Spleen (tissue), 11 donors: ENCODE results near the gene TMEM144. TPM values are rescaled to one million over a fixed set of nuclear protein-coding genes. Genes with fewer than 3 reads are reported as not detected.

Experiments
- DNase-seq: peaks from one replicate; pipeline ENCODE4 v3.0.0-alpha.2; 2020
- H3K27ac ChIP-seq, 8 donors: fragments of 200-600 bp; sonication (generic) in 7 of 8; 1 replicate in 4 of 8; 2 replicates in 4 of 8; pipeline versions ENCODE4 v1.5.0 to v1.8.0; 2016 to 2021; ENCODE audit warnings: inconsistent platforms in 4 of 8, mild to moderate bottlenecking in 4 of 8, moderate library complexity in 1 of 8
- H3K27me3 ChIP-seq, 7 donors: fragments of 200-600 bp; sonication (generic) in 6 of 7; replicated peaks in 1 of 7; 1 replicate in 4 of 7; 2 replicates in 3 of 7; pipeline versions ENCODE4 v1.5.0 to v1.8.0; 2016 to 2021; ENCODE audit warnings: inconsistent platforms in 3 of 7, mild to moderate bottlenecking in 1 of 7
- H3K36me3 ChIP-seq, 6 donors: fragments of 200-600 bp; sonication (generic) in 5 of 6; 1 replicate in 4 of 6; 2 replicates in 2 of 6; pipeline versions ENCODE4 v1.5.0 to v1.8.0; 2016 to 2021; ENCODE audit warnings: inconsistent platforms in 2 of 6
- H3K4me1 ChIP-seq, 6 donors: fragments of 200-600 bp; sonication (generic) in 5 of 6; 1 replicate in 3 of 6; 2 replicates in 3 of 6; pipeline versions ENCODE4 v1.5.0 to v1.8.0; 2016 to 2021; ENCODE audit warnings: inconsistent platforms in 3 of 6
- H3K4me3 ChIP-seq, 8 donors: fragments of 200-600 bp; sonication (generic) in 7 of 8; 1 replicate in 4 of 8; 2 replicates in 4 of 8; pipeline versions ENCODE4 v1.5.0 to v1.8.0; 2016 to 2021; ENCODE audit warnings: inconsistent platforms in 4 of 8, mild to moderate bottlenecking in 4 of 8, moderate library complexity in 2 of 8
- H3K9me3 ChIP-seq, 8 donors: fragments of 200-600 bp; sonication (generic) in 7 of 8; 1 replicate in 4 of 8; 2 replicates in 4 of 8; pipeline versions ENCODE4 v1.5.0 to v1.8.0; 2016 to 2021; ENCODE audit warnings: inconsistent platforms in 4 of 8
- CTCF ChIP-seq, 11 experiments: fragments of 200-600 bp in 7 of 11; fragments of 450-650 bp in 4 of 11; sonication (generic) in 4 of 11; IDR thresholded peaks in 8 of 11; conservative IDR thresholded peaks in 3 of 11; 1 replicate in 7 of 11; 2 replicates in 4 of 11; pipeline versions ENCODE4 v1.4.0 to v1.8.0; 2016 to 2021; ENCODE audit warnings: antibody characterized with exemption in 11 of 11, inconsistent platforms in 4 of 11, mild to moderate bottlenecking in 1 of 11
- POLR2A ChIP-seq, 3 donors: fragments of 450-650 bp; IDR thresholded peaks; one replicate each; pipeline ENCODE4 v1.5.1; 2017; ENCODE audit warnings: antibody characterized with exemption in 3 of 3, mild to moderate bottlenecking in 1 of 3
- POLR2AphosphoS5 ChIP-seq, 3 donors: sonication (generic); formaldehyde crosslinking; IDR thresholded peaks; one replicate each; pipeline ENCODE4 v1.5.1; 2017; ENCODE audit warnings: antibody characterized with exemption in 3 of 3
- WGBS, 5 donors: extraction: QIAGEN DNeasy Blood & Tissue Kit in 3 of 5; methylation state at CpG; one replicate each; pipeline versions ENCODE4 v1.1.5 to v1.1.7; 2013 to 2018; 5-methylcytosine and 5-hydroxymethylcytosine counted together
- intact Hi-C: fragments of 100-400 bp; cut with DNase I; formaldehyde crosslinking; loops from one replicate; pipeline ENCODE4 v1.15.0; 2023; ENCODE audit warnings: low total_unique reads
- polyA plus RNA-seq, 3 donors: library from polyadenylated mRNA; stranded (reverse); fragments of 200-250 nt; gene quantifications; one replicate each; pipeline ENCODE4 v1.2.1, GENCODE V29; 2013
- total RNA-seq, 7 donors: library from RNA; depleted of rRNA in 3 of 7; stranded (reverse); fragments of >200 nt in 3 of 7; fragmentation: NEBNext Ultra II Directional in 4 of 7; extraction: Animal tissue kit (Norgen Biotek cat#: 25700) in 4 of 7; gene quantifications; one replicate each; pipeline versions ENCODE4 v1.1.0 to v1.2.1, GENCODE V29; 2016 to 2021
- donor health status: healthy with polysubstance abuse.
- donor health status: DM: no; HTN: no; CAD: no; lungs with moderate emphysema.
- donor health status: DM: no; HTN: no; CAD: no.
- donor health status: Bipolar disorder and iron deficiency.
- donor health status: healthy.
- donor health status: DM: no; HTN: no; CAD: no.
- donor health status: DM: yes; HTN: yes; CAD: no.

Gene TMEM144
- total and polyA plus RNA-seq, 10 donors, result 0.56 to 21.3 (median 5.8) TPM

GRCh38 chr4:158291334-158292055 is 81.2 kb downstream of the TMEM144 start:
- intact Hi-C loops, result no loop called here

GRCh38 chr4:158292156-158292555 is 81.9 kb downstream of the TMEM144 start:
- Histone ChIP-seq H3K27me3 (no peaks in the 10 kb centered on the region), H3K9me3 (peaks cover 0 to 24% (median 8%) of the 10 kb centered on the region in 8 donors), H3K4me3 (no peak overlapping the region), H3K36me3 (no peaks in the 10 kb centered on the region), H3K27ac (no peak overlapping the region), H3K4me1 (no peaks in the 10 kb centered on the region)
- intact Hi-C loops, result no loop called here
- no peak for DNase-seq
- no peak for TF ChIP-seq CTCF (IDR thresholded peaks at IDR 0.05 in 8 of 11, conservative IDR thresholded peaks at IDR 0.05 in 3 of 11)
- TF ChIP-seq POLR2A (IDR thresholded peaks at IDR 0.05), result no peak
- no peak for TF ChIP-seq POLR2AphosphoS5 (IDR thresholded peaks at IDR 0.05)
- WGBS, 5 donors, result 82 to 92% (median 86%) methylated on average over 3 of the region's 3 CpGs

More at GRCh38 chr4:158291334-158292055, 81.2 kb downstream of the TMEM144 start:
- Histone ChIP-seq H3K4me3 (no peak overlapping the region), H3K27ac (no peak overlapping the region), H3K9me3 (peaks cover 0 to 24% (median 8%) of the 10 kb centered on the region in 8 donors), H3K36me3 (no peaks in the 10 kb centered on the region), H3K4me1 (no peaks in the 10 kb centered on the region), H3K27me3 (no peaks in the 10 kb centered on the region)
- peak; percentile 67 for DNase-seq
- no peak for TF ChIP-seq POLR2A (IDR thresholded peaks at IDR 0.05)
- TF ChIP-seq POLR2AphosphoS5 (IDR thresholded peaks at IDR 0.05), result no peak
- TF ChIP-seq CTCF (IDR thresholded peaks at IDR 0.05 in 8 of 11, conservative IDR thresholded peaks at IDR 0.05 in 3 of 11), result no peak
- WGBS, 5 donors, result 82 to 92% (median 89%) methylated on average over 10 to 11 of the region's 11 CpGs

DNA sequence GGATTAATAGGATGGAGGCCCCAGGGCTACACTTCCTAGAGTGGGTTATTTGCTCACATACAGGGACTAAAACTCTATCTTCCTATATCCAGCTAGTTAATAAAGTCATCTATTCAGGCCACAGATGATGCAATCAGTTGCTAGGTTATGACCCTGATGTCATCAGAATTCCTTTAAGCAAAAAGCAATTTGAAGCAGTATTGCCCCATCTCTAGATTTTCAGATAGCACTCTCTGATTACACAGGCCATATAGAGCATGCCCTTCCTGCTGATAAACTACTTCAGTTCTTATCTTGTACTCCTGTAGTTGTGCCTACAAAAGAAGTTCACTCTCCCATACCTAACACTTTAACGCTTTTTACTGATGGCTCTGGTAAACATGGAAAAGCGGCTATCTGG is 84.8 kb downstream of the TMEM144 start:
- Histone ChIP-seq H3K9me3 (peaks cover 0 to 24% (median 8%) of the 10 kb centered on the region in 8 donors), H3K4me3 (no peak overlapping the region), H3K27me3 (no peaks in the 10 kb centered on the region), H3K4me1 (no peaks in the 10 kb centered on the region), H3K27ac (no peak overlapping the region), H3K36me3 (no peaks in the 10 kb centered on the region)
- DNase-seq, result no peak
- TF ChIP-seq CTCF (IDR thresholded peaks at IDR 0.05 in 8 of 11, conservative IDR thresholded peaks at IDR 0.05 in 3 of 11) (no peak), POLR2AphosphoS5 (IDR thresholded peaks at IDR 0.05) (no peak)
- intact Hi-C loops, result no loop called here
- 87 to 97% (median 90%) methylated on average over 2 of the region's 2 CpGs for WGBS, 5 donors

DNA sequence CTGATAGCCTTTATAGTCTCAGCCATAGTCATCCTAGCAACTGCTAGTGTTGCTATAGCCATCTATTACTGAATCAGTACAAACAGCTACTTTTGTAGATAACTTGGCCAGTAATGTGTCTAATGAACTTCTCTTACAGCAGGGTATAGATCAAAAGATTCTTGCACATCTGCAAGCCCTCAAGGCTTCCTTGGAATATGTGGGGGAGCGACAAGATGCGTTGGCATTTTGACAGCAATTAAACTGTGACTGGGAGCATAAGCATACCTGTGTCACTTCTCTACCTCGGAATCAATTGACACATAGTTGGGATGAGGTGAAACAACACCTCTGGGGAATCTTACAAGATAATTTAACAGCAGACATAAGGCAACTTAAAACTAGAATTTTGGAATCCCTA is 87.6 kb downstream of the TMEM144 start:
- H3K36me3 ChIP-seq, result no peaks in the 10 kb centered on the region
- TF ChIP-seq POLR2A (IDR thresholded peaks at IDR 0.05) (no peak), CTCF (IDR thresholded peaks at IDR 0.05 in 8 of 11, conservative IDR thresholded peaks at IDR 0.05 in 3 of 11) (no peak), POLR2AphosphoS5 (IDR thresholded peaks at IDR 0.05) (no peak)
- peaks cover 0 to 20% (median 4%) of the 10 kb centered on the region in 8 donors for H3K9me3 ChIP-seq
- H3K4me1 ChIP-seq, result no peaks in the 10 kb centered on the region
- no peaks in the 10 kb centered on the region for H3K27me3 ChIP-seq
- WGBS, 5 donors, result 70 to 91% (median 78%) methylated on average over 3 of the region's 3 CpGs
- H3K27ac ChIP-seq, result no peak overlapping the region
- intact Hi-C loops, result no loop called here
- no peak overlapping the region for H3K4me3 ChIP-seq
- no peak for DNase-seq
